ENCODE results near the gene SNX8. TPM values are rescaled to one million over a fixed set of nuclear protein-coding genes. Genes with fewer than 3 reads are reported as not detected.
A peak's percentile ranks its signal among the peaks of the same experiment; 100 is the strongest.

The SNX8 gene
- total RNA-seq, 2 donors from 2014 or later: 28.9 to 34.5 TPM

GRCh38 chr7:2295936-2296620 lies 18.2 kb downstream of the SNX8 start:
- no peak for DNase-seq (ENCODE audit: low spot score)
- H3K27ac Mint-ChIP-seq: no peak overlapping the region
- no peaks in the 10 kb centered on the region for H3K27me3 Mint-ChIP-seq
- ATAC-seq: no peak
- H3K4me3 Mint-ChIP-seq: no peak overlapping the region
- H3K4me1 Mint-ChIP-seq (ENCODE audit: low read depth in 2 of 2): peaks cover 7 to 16% of the 10 kb centered on the region in 2 donors
- H3K9me3 Mint-ChIP-seq: no peaks in the 10 kb centered on the region
- no peaks in the 10 kb centered on the region for H3K36me3 Mint-ChIP-seq

- DNase-seq (ENCODE audit: low spot score): no peak
- H3K27ac Mint-ChIP-seq: no peak overlapping the region
- H3K27me3 Mint-ChIP-seq: no peaks in the 10 kb centered on the region
- ATAC-seq: no peak
- H3K4me1 Mint-ChIP-seq (ENCODE audit: low read depth in 2 of 2): peaks cover 0 to 3% of the 10 kb centered on the region in 2 donors
- H3K36me3 Mint-ChIP-seq: no peaks in the 10 kb centered on the region
- H3K9me3 Mint-ChIP-seq: no peaks in the 10 kb centered on the region
- H3K4me3 Mint-ChIP-seq: no peak overlapping the region
Measured at GRCh38 chr7:2290877-2291276, 23.4 kb downstream of the SNX8 start.

GRCh38 chr7:2289621-2290020 lies 24.6 kb downstream of the SNX8 start:
- ATAC-seq (no peak), DNase-seq (ENCODE audit: low spot score) (no peak)
- no peaks in the 10 kb centered on the region for H3K9me3 Mint-ChIP-seq
- no peaks in the 10 kb centered on the region for H3K36me3 Mint-ChIP-seq
- no peak overlapping the region for H3K27ac Mint-ChIP-seq
- peaks cover 0 to 3% of the 10 kb centered on the region in 2 donors for H3K4me1 Mint-ChIP-seq (ENCODE audit: low read depth in 2 of 2)
- H3K4me3 Mint-ChIP-seq: no peak overlapping the region
- H3K27me3 Mint-ChIP-seq: no peaks in the 10 kb centered on the region

GRCh38 chr7:2289111-2289586 lies 25.1 kb downstream of the SNX8 start:
- H3K4me1 Mint-ChIP-seq (ENCODE audit: low read depth in 2 of 2): peaks cover 0 to 3% of the 10 kb centered on the region in 2 donors
- H3K27ac Mint-ChIP-seq: no peak overlapping the region
- no peaks in the 10 kb centered on the region for H3K9me3 Mint-ChIP-seq
- no peak overlapping the region for H3K4me3 Mint-ChIP-seq
- H3K27me3 Mint-ChIP-seq: no peaks in the 10 kb centered on the region
- no peak for ATAC-seq
- H3K36me3 Mint-ChIP-seq: no peaks in the 10 kb centered on the region
- DNase-seq (ENCODE audit: low spot score): no peak

- Mint-ChIP-seq H3K27ac (no peak overlapping the region), H3K4me3 (no peak overlapping the region), H3K27me3 (no peaks in the 10 kb centered on the region), H3K36me3 (no peaks in the 10 kb centered on the region), H3K9me3 (no peaks in the 10 kb centered on the region), H3K4me1 (ENCODE audit: low read depth in 2 of 2) (peaks cover 0 to 3% of the 10 kb centered on the region in 2 donors)
- ATAC-seq (no peak), DNase-seq (ENCODE audit: low spot score) (no peak)
Measured at GRCh38 chr7:2288503-2288902, 25.7 kb downstream of the SNX8 start.

GRCh38 chr7:2287745-2288144 lies 26.5 kb downstream of the SNX8 start:
- H3K36me3 Mint-ChIP-seq: no peaks in the 10 kb centered on the region
- H3K27ac Mint-ChIP-seq: no peak overlapping the region
- ATAC-seq (no peak), DNase-seq (ENCODE audit: low spot score) (no peak)
- H3K27me3 Mint-ChIP-seq: no peaks in the 10 kb centered on the region
- H3K4me3 Mint-ChIP-seq: no peak overlapping the region
- H3K4me1 Mint-ChIP-seq (ENCODE audit: low read depth in 2 of 2): peaks cover 0 to 3% of the 10 kb centered on the region in 2 donors
- no peaks in the 10 kb centered on the region for H3K9me3 Mint-ChIP-seq

GRCh38 chr7:2283074-2283473 lies 31.2 kb downstream of the SNX8 start:
- ATAC-seq (peak in 1 of 2 donors; percentile 49), DNase-seq (ENCODE audit: low spot score) (no peak)
- no peaks in the 10 kb centered on the region for H3K27me3 Mint-ChIP-seq
- no peak overlapping the region for H3K4me3 Mint-ChIP-seq
- no peaks in the 10 kb centered on the region for H3K9me3 Mint-ChIP-seq
- H3K36me3 Mint-ChIP-seq: no peaks in the 10 kb centered on the region
- H3K4me1 Mint-ChIP-seq (ENCODE audit: low read depth in 2 of 2): peaks cover 0 to 3% of the 10 kb centered on the region in 2 donors
- H3K27ac Mint-ChIP-seq: no peak overlapping the region

- Mint-ChIP-seq H3K27ac (no peak overlapping the region), H3K36me3 (no peaks in the 10 kb centered on the region), H3K27me3 (no peaks in the 10 kb centered on the region), H3K4me3 (no peak overlapping the region), H3K9me3 (no peaks in the 10 kb centered on the region), H3K4me1 (ENCODE audit: low read depth in 2 of 2) (peaks cover 0 to 3% of the 10 kb centered on the region in 2 donors)
- DNase-seq (ENCODE audit: low spot score) (no peak), ATAC-seq (no peak)
Measured at GRCh38 chr7:2282185-2282751, 32.0 kb downstream of the SNX8 start.

- Mint-ChIP-seq H3K9me3 (no peaks in the 10 kb centered on the region), H3K4me3 (no peak overlapping the region), H3K27ac (no peak overlapping the region), H3K4me1 (ENCODE audit: low read depth in 2 of 2) (peaks cover 0 to 3% of the 10 kb centered on the region in 2 donors), H3K36me3 (no peaks in the 10 kb centered on the region), H3K27me3 (no peaks in the 10 kb centered on the region)
- DNase-seq (ENCODE audit: low spot score) (no peak), ATAC-seq (no peak)
Measured at GRCh38 chr7:2281541-2281940, 32.7 kb downstream of the SNX8 start.

- ATAC-seq: no peak
- H3K4me1 Mint-ChIP-seq (ENCODE audit: low read depth in 2 of 2): peaks cover 0 to 3% of the 10 kb centered on the region in 2 donors
- H3K27ac Mint-ChIP-seq: no peak overlapping the region
- no peaks in the 10 kb centered on the region for H3K27me3 Mint-ChIP-seq
- DNase-seq (ENCODE audit: low spot score): no peak
- H3K36me3 Mint-ChIP-seq: no peaks in the 10 kb centered on the region
- no peak overlapping the region for H3K4me3 Mint-ChIP-seq
- H3K9me3 Mint-ChIP-seq: no peaks in the 10 kb centered on the region
Measured at GRCh38 chr7:2280424-2280823, 33.8 kb downstream of the SNX8 start.

GRCh38 chr7:2279896-2280295 lies 34.3 kb downstream of the SNX8 start:
- DNase-seq (ENCODE audit: low spot score) (no peak), ATAC-seq (no peak)
- H3K4me1 Mint-ChIP-seq (ENCODE audit: low read depth in 2 of 2): peaks cover 0 to 3% of the 10 kb centered on the region in 2 donors
- no peak overlapping the region for H3K4me3 Mint-ChIP-seq
- H3K9me3 Mint-ChIP-seq: no peaks in the 10 kb centered on the region
- H3K36me3 Mint-ChIP-seq: no peaks in the 10 kb centered on the region
- no peak overlapping the region for H3K27ac Mint-ChIP-seq
- no peaks in the 10 kb centered on the region for H3K27me3 Mint-ChIP-seq

GRCh38 chr7:2278026-2278425 lies 36.2 kb downstream of the SNX8 start:
- H3K36me3 Mint-ChIP-seq: no peaks in the 10 kb centered on the region
- no peaks in the 10 kb centered on the region for H3K9me3 Mint-ChIP-seq
- DNase-seq (ENCODE audit: low spot score): no peak
- H3K27me3 Mint-ChIP-seq: no peaks in the 10 kb centered on the region
- no peak for ATAC-seq
- no peak overlapping the region for H3K4me3 Mint-ChIP-seq
- H3K27ac Mint-ChIP-seq: no peak overlapping the region
- H3K4me1 Mint-ChIP-seq (ENCODE audit: low read depth in 2 of 2): peaks cover 0 to 3% of the 10 kb centered on the region in 2 donors

GRCh38 chr7:2276107-2276506 lies 38.1 kb downstream of the SNX8 start:
- no peak overlapping the region for H3K27ac Mint-ChIP-seq
- peak in 1 of 2 donors; percentile 36 for ATAC-seq
- DNase-seq (ENCODE audit: low spot score): no peak
- H3K36me3 Mint-ChIP-seq: no peaks in the 10 kb centered on the region
- no peak overlapping the region for H3K4me3 Mint-ChIP-seq
- peaks cover 0 to 3% of the 10 kb centered on the region in 2 donors for H3K4me1 Mint-ChIP-seq (ENCODE audit: low read depth in 2 of 2)
- no peaks in the 10 kb centered on the region for H3K27me3 Mint-ChIP-seq
- H3K9me3 Mint-ChIP-seq: no peaks in the 10 kb centered on the region

- no peaks in the 10 kb centered on the region for H3K9me3 Mint-ChIP-seq
- no peaks in the 10 kb centered on the region for H3K27me3 Mint-ChIP-seq
- no peak for DNase-seq (ENCODE audit: low spot score)
- ATAC-seq: no peak
- H3K27ac Mint-ChIP-seq: no peak overlapping the region
- H3K4me1 Mint-ChIP-seq (ENCODE audit: low read depth in 2 of 2): peaks cover 0 to 3% of the 10 kb centered on the region in 2 donors
- H3K4me3 Mint-ChIP-seq: no peak overlapping the region
- H3K36me3 Mint-ChIP-seq: no peaks in the 10 kb centered on the region
Measured at GRCh38 chr7:2275101-2275500, 39.1 kb downstream of the SNX8 start.
